HEK293 (cell line): Measurements from ENCODE around the gene PIP5KL1.

Experiments
- CTCF ChIA-PET: fragments of 350-600 bp; formaldehyde crosslinking; extraction: SDS; loops from one replicate; lab custom pipeline; 2021; ENCODE audit warnings: antibody characterized with exemption; lab: Yijun Ruan, JAX
- POLR2A ChIA-PET: fragments of 300-600 bp; formaldehyde crosslinking; extraction: SDS; loops from one replicate; lab custom pipeline; 2020; ENCODE audit warnings: antibody characterized with exemption, inconsistent platforms; lab: Yijun Ruan, JAX
- H3K27ac ChIP-seq: fragments of 200-500 bp; sonication (Bioruptor generic); 2 replicates; pipeline ENCODE4 v1.5.1; 2014; ENCODE audit warnings: low read depth, low read length, control low read depth, inconsistent platforms; ENCODE audit errors: extremely low read depth
- H3K36me3 ChIP-seq, 2 experiments: fragments of 200-500 bp in 1 of 2; sonication (Bioruptor generic) in 1 of 2; 1 replicate in 1 of 2; 2 replicates in 1 of 2; pipeline ENCODE4 v1.5.1; 2014 to 2017; ENCODE audit warnings: inconsistent platforms in 2 of 2, low read length in 2 of 2; ENCODE audit not compliant: control insufficient read depth in 2 of 2, insufficient read depth in 1 of 2
- H3K4me1 ChIP-seq: fragments of 200-500 bp; sonication (Bioruptor generic); 2 replicates; pipeline ENCODE4 v1.5.1; 2014; ENCODE audit warnings: mild to moderate bottlenecking, low read length, inconsistent platforms; ENCODE audit not compliant: control insufficient read depth, insufficient read depth
- H3K4me3 ChIP-seq: 2 replicates; pipeline ENCODE4 v1.5.1; 2011; ENCODE audit warnings: low read depth, mild to moderate bottlenecking, control low read depth, low read length, moderate library complexity
- H3K9me3 ChIP-seq: fragments of 200-500 bp; sonication (Bioruptor generic); 2 replicates; pipeline ENCODE4 v1.5.1; 2014; ENCODE audit warnings: low read depth, low read length, inconsistent platforms; ENCODE audit not compliant: control insufficient read depth, insufficient read depth
- FEZF1 ChIP-seq: fragments of 450-650 bp; formaldehyde crosslinking; IDR thresholded peaks from 2 replicates; pipeline ENCODE4 v1.5.1; 2016; ENCODE audit warnings: missing biosample characterization, missing genetic modification characterization
- GFI1B ChIP-seq: fragments of 450-650 bp; formaldehyde crosslinking; IDR thresholded peaks from 2 replicates; pipeline ENCODE4 v1.5.1; 2016; ENCODE audit warnings: missing biosample characterization, missing genetic modification characterization
- GLIS2 ChIP-seq: fragments of 450-650 bp; formaldehyde crosslinking; IDR thresholded peaks from 2 replicates; pipeline ENCODE4 v1.5.1; 2016; ENCODE audit warnings: missing biosample characterization, missing genetic modification characterization
- HOXC10 ChIP-seq: sonication (generic); formaldehyde crosslinking; IDR thresholded peaks from 2 replicates; pipeline ENCODE4 v1.8.1; 2023; ENCODE audit warnings: mild to moderate bottlenecking, missing genetic modification reagents
- PATZ1 ChIP-seq: fragments of 450-650 bp; formaldehyde crosslinking; IDR thresholded peaks from 2 replicates; pipeline ENCODE4 v1.5.1; 2016; ENCODE audit warnings: missing biosample characterization, missing genetic modification characterization
- PBX3 ChIP-seq: sonication (generic); formaldehyde crosslinking; IDR thresholded peaks from 2 replicates; pipeline ENCODE4 v1.8.1; 2022; ENCODE audit warnings: mild to moderate bottlenecking, moderate library complexity, missing genetic modification reagents
- SP2 ChIP-seq: fragments of 450-650 bp; formaldehyde crosslinking; IDR thresholded peaks from 2 replicates; pipeline ENCODE4 v1.5.1; 2016; ENCODE audit warnings: missing biosample characterization, missing genetic modification characterization
- SP3 ChIP-seq: fragments of 450-650 bp; formaldehyde crosslinking; IDR thresholded peaks from 2 replicates; pipeline ENCODE4 v1.5.1; 2016; ENCODE audit warnings: missing biosample characterization, missing genetic modification characterization
- ZBTB17 ChIP-seq: fragments of 450-650 bp; formaldehyde crosslinking; IDR thresholded peaks from 2 replicates; pipeline ENCODE4 v1.5.1; 2016; ENCODE audit warnings: missing biosample characterization, missing genetic modification characterization
- ZBTB20 ChIP-seq: fragments of 450-650 bp; formaldehyde crosslinking; IDR thresholded peaks from 2 replicates; pipeline ENCODE4 v1.5.1; 2016; ENCODE audit warnings: missing biosample characterization, missing genetic modification characterization
- ZBTB26 ChIP-seq: fragments of 450-650 bp; formaldehyde crosslinking; optimal IDR thresholded peaks from 2 replicates; pipeline ENCODE3; 2016; ENCODE audit warnings: missing biosample characterization, mild to moderate bottlenecking, missing genetic modification characterization
- ZFHX2 ChIP-seq: fragments of 450-650 bp; formaldehyde crosslinking; conservative IDR thresholded peaks from 2 replicates; pipeline ENCODE4 v1.5.1; 2016; ENCODE audit warnings: missing biosample characterization, missing genetic modification characterization
- ZNF335 ChIP-seq: fragments of 450-650 bp; formaldehyde crosslinking; conservative IDR thresholded peaks from 2 replicates; pipeline ENCODE4 v1.5.1; 2016; ENCODE audit warnings: missing biosample characterization, missing genetic modification characterization
- ZNF449 ChIP-seq: fragments of 450-650 bp; formaldehyde crosslinking; IDR thresholded peaks from 2 replicates; pipeline ENCODE4 v1.5.1; 2017; ENCODE audit warnings: missing biosample characterization, mild to moderate bottlenecking, missing genetic modification characterization, moderate library complexity
- ZSCAN4 ChIP-seq: fragments of 450-650 bp; formaldehyde crosslinking; IDR thresholded peaks from 2 replicates; pipeline ENCODE4 v1.5.1; 2017; ENCODE audit warnings: missing biosample characterization, missing genetic modification characterization

The PIP5KL1 gene

GRCh38 chr9:127916720-127917581 lies 13.6 kb downstream of the PIP5KL1 start, which contains the start of gene ST6GALNAC4:
TSS of gene ST6GALNAC4 (minus strand) at chr9:127917041. CDS start at chr9:127916419, 622 bp downstream.
- ChIA-PET CTCF (interaction anchor here (0.6 to 8.1 kb wide), 8 partner anchors 47 to 327 kb away, joined by 3 to 46 read pairs (median 3); partner anchors contain the start of gene TOR2A), POLR2A (interaction anchor here (0.5 to 1.8 kb wide), 12 partner anchors 10 to 1417 kb away, joined by 3 to 9 read pairs (median 4); partner anchors contain the start of genes PIP5KL1 and ST6GALNAC6)
- TF ChIP-seq ZBTB20 (tag by site-specific recombination) (peak; percentile 45; the same call in 1 of the 2 replicates), SP3 (tag by site-specific recombination) (peak; percentile 13; the same call in 1 of the 2 replicates), FEZF1 (tag by site-specific recombination) (no peak), ZSCAN4 (no peak), ZNF449 (tag by site-specific recombination) (no peak), ZFHX2 (tag by site-specific recombination) (no peak; the same call in 1 of the 2 replicates), GLIS2 (tag by site-specific recombination) (peak; percentile 54), ZBTB17 (tag by site-specific recombination) (peak; percentile 66), PBX3 (peak; percentile 25; the same call in 1 of the 2 replicates), HOXC10 (CRISPR knock-in tag) (no peak), PATZ1 (tag by site-specific recombination) (0 out of 2 replicates have a peak, but pooled peaks have one; percentile 36), ZNF335 (tag by site-specific recombination) (peak; percentile 67), SP2 (tag by site-specific recombination) (peak; percentile 40; the same call in 1 of the 2 replicates), GFI1B (tag by site-specific recombination) (no peak), ZBTB26 (tag by site-specific recombination) (peak; percentile 38)
- Histone ChIP-seq H3K4me3 (peak within 1 kb of the TSS; percentile 43), H3K9me3 (no peaks in the 10 kb centered on the region), H3K4me1 (peaks cover 3% of the 10 kb centered on the region; the same call in 1 of the 2 replicates), H3K36me3 (peaks cover 0 to 16% of the 10 kb centered on the region in 2 experiments; a peak in 1 of 3 replicates), H3K27ac (no peak within 1 kb of the TSS)
